Gastrocnemius medialis (tissue), 4 donors: ENCODE results near the gene MFRP.

ENCODE experiments used
- CTCF ChIP-seq, 5 experiments: fragments of 450-650 bp in 3 of 5; fragments of 200-600 bp in 2 of 5; sonication (generic) in 2 of 5; IDR thresholded peaks in 4 of 5; conservative IDR thresholded peaks in 1 of 5; 1 replicate in 4 of 5; 2 replicates in 1 of 5; pipeline ENCODE4 v1.5.1; 2016 to 2019; ENCODE audit warnings: antibody characterized with exemption in 5 of 5, mild to moderate bottlenecking in 3 of 5, moderate library complexity in 3 of 5
- POLR2A ChIP-seq, 2 donors: fragments of 450-650 bp; IDR thresholded peaks; one replicate each; pipeline ENCODE4 v1.6.1; 2017; ENCODE audit warnings: antibody characterized with exemption in 2 of 2, mild to moderate bottlenecking in 2 of 2, moderate library complexity in 2 of 2

DNA sequence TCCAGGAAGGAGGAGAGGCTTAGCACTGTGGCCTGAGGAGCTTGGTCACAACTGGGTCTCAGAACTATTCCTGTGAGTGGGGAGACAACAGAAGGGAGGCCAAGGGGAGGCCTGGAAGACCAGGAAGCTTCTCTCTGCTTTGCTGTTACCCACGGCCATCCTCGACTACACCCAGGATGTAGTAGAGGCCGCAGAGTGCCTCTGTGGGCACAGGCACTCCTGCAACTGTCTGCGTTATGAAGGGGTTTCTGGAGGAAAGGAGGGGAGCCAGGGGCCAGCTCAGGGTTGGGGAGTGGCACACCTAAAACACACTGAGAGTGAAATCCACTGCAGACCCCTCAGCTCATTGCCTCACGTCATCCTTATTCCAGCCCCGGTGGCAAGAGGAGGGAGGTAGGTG lies 3.8 kb upstream of the MFRP start:
- TF ChIP-seq CTCF (IDR thresholded peaks at IDR 0.05 in 4 of 5, conservative IDR thresholded peaks at IDR 0.05 in 1 of 5), result no peak
- TF ChIP-seq POLR2A (IDR thresholded peaks at IDR 0.05), result no peak
